Activated CD8-positive, alpha-beta memory T cell treated with anti-CD3 and anti-CD28 coated beads for 36 hours (primary cell): Measurements from ENCODE around the gene PCIF1. TPM values are rescaled to one million over a fixed set of nuclear protein-coding genes. Genes with fewer than 3 reads are reported as not detected.
"Not testable (repeated sequence)": the region's sequence is repeated elsewhere in the genome, so short reads cannot be mapped to it uniquely, and the experiment has no call there.

ENCODE experiments used
- CTCF ChIA-PET: fragments of 350-600 bp; sonication (Branson Sonifier 250); formaldehyde crosslinking; loops from one replicate; lab custom pipeline; 2021; ENCODE audit warnings: antibody characterized with exemption; lab: Charles Lee
- POLR2A ChIA-PET: fragments of 350-600 bp; sonication (Branson Sonifier 250); formaldehyde crosslinking; loops from one replicate; lab custom pipeline; 2021; ENCODE audit warnings: antibody characterized with exemption; lab: Charles Lee
- total RNA-seq, 2 experiments: library from RNA; stranded (reverse); gene quantifications; one replicate each; pipeline ENCODE4 v1.2.3, GENCODE V29; 2021

Gene PCIF1
- total RNA-seq, 2 experiments from 2014 or later, result 26.1 to 27.8 TPM

DNA sequence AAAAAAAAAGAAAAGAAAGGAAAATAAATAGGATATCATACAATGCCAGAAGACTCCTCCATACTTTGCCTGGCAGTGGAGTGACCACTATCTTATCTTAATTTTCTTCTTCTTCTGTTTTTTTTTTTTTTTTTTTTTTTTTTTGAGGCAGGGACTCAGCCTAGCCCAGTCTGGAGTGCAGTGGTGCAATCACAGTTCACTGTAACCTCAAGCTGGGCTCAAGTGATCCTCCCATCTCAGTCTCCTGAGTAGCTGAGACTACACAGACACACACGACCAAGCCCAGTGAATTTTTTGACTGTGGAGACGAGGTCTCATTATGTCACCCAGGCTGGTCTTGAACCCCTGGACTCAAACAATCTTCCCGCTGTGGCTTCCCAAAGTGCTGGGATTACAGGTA lies 57.1 kb downstream of the PCIF1 start:
- ChIA-PET CTCF (no interaction called here), POLR2A (no interaction called here)

DNA sequence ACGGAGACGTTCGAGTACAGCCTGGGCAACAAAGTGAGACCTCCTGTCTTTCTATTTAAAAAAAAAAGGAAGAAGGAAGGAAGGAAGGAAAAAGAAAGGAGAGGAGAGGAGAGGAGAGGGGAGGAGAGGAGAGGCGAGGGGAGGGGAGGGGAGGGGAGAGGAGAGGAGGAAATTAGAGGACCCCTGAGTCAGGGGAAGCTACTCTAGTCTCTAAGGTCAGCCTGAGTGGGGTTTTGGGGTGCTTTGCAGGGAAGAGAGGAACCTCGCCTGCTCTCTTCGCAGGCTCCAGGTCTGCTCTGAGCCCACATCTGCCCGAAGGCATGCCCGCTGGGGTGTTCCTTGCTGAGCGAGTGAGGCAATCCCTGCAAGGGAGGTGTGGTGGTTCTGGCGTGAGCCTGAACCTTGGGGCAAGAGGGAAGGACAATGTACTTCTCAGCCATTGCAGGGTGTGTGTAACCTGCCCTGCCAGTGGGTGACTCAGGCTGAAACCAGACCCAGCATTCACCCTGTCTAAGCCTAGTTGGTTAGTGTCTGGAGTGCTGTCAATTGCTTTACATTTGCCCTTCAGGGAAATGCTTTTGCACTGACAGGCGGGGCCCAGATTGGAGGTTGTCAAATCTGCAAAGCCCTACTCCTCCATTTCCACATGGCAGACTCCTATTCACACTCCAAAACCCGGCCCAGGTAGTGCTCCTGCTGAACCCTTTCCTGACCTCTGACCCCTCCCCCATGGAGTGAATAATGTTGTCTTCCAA lies 58.9 kb downstream of the PCIF1 start:
- ChIA-PET POLR2A (no interaction called here), CTCF (no interaction called here)

DNA sequence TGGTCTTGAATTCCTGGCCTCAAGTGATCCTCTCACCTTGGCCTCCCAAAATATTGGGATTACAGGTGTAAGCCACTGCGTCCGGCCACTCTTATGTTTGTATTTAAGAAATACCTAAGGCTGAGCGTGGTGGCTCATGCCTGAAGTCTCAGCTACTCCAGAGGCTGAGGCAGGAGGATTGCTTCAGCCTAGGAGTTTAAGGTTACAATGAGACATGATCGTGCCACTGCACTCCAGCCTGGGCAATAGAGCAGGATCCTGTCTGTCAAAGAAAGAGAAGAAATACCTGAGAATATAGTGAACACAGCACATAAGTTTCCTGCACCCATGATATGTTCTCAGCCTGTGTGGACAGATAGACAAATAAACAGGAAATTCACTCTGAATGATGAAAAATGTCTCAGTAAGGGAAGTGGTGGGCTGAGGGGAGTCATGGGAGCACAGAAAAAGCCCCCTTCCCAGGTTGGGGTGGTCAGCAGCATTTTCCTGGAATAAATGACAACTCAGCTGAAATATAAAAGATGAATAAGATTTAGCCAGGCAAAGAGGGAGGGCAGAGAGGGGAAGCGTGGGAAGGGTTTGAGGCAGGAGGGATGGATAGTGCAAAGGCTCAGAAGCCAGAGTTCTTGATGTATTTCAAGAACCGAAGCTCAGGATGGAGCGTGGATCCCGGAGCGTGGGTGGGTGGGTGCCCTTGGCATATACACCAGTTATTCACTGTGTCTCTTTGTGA lies 60.4 kb downstream of the PCIF1 start:
- POLR2A ChIA-PET, result no interaction called here
- CTCF ChIA-PET, result no interaction called here

DNA sequence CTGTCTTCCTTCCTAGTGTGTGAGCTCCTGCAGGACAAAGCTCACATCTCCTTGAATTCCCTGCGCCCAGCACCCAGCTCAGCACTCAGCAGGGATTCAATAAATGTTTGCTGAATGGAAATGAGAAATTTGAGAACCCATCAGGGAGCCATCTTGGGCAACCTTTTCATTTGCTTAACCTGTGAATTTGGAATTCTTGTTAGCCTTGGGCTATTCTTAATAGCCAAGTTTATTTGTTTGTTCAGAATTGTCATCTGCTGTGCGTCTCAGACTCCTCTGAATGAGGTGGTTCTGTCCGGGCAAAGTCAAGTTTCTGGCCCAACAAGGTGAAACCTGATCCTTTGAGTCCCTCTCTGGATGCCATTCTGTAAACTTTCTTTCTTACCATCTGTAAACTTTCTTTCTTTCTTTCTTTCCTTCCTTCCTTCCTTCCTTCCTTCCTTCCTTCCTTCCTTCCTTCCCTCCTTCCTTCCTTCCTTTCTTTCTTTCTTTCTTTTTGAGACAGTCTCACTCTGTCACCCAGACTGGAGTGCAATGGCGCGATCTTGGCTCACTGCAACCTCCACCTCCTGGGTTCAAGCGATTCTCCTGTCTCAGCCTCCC lies 61.1 kb downstream of the PCIF1 start:
- CTCF ChIA-PET, result interaction anchor here (1.9 kb wide), 1 partner anchor 8 kb away, joined by 7 read pairs; no protein-coding TSS in a partner anchor
- POLR2A ChIA-PET, result not testable (repeated sequence)

DNA sequence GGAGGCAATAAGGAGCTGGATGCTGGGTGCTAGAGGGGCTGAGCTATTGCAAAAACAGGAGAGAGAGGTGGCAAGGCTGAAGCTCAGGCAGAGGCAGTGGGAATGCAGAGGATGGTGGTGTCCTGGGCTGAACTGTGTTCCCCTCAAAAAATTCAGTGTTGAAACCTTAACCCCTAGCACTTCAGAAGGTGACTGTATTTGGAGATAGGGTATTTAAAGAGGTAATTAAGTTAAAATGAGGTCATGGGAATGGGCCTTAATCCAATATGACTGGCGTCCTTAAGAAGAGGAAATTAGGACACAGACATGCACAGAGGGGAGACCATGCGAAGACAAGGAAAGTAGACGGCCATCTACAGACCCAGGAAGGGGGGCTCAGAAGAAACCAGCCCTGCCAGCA lies 62.7 kb downstream of the PCIF1 start:
- POLR2A ChIA-PET, result no interaction called here
- CTCF ChIA-PET, result interaction anchor here (1.4 to 1.9 kb wide), 2 partner anchors 10 to 16 kb away, joined by 5 to 7 read pairs; no protein-coding TSS in a partner anchor

Other genes with a start within 250 kb of the PCIF1 start
- not detected for gene WFDC13, start 232.6 kb upstream of the PCIF1 start, total RNA-seq
- not detected for gene WFDC10B, start 229.7 kb upstream of the PCIF1 start, total RNA-seq
- gene SPINT4, start 212.3 kb upstream of the PCIF1 start, total RNA-seq, result not detected
- not detected for gene WFDC3, start 142.8 kb upstream of the PCIF1 start, total RNA-seq
- gene DNTTIP1, start 142.7 kb upstream of the PCIF1 start, total RNA-seq, result 10 to 100 TPM; 32.4 to 33.5 TPM
- gene UBE2C, start 122.0 kb upstream of the PCIF1 start, total RNA-seq, result 100 to 1,000 TPM; 137 to 140 TPM
- not detected for gene TNNC2, start 107.4 kb upstream of the PCIF1 start, total RNA-seq
- 1 to 10 TPM; 1.6 TPM for gene SNX21, start 100.9 kb upstream of the PCIF1 start, total RNA-seq
- gene ACOT8, start 77.3 kb upstream of the PCIF1 start, total RNA-seq, result 10 to 100 TPM; 24.0 TPM
- gene ZSWIM3, start 77.1 kb upstream of the PCIF1 start, total RNA-seq, result 1 to 10 TPM; 4.5 to 5.2 TPM
- gene ZSWIM1, start 53.5 kb upstream of the PCIF1 start, total RNA-seq, result 1 to 10 TPM; 9.3 to 9.7 TPM
- gene SPATA25, start 47.1 kb upstream of the PCIF1 start, total RNA-seq, result 1 to 10 TPM; 1.7 to 2.1 TPM
- 1 to 10 TPM; 2.8 to 2.9 TPM for gene NEURL2, start 43.5 kb upstream of the PCIF1 start, total RNA-seq
- 10 to 100 TPM; 71.3 to 75.7 TPM for gene CTSA, start 43.3 kb upstream of the PCIF1 start, total RNA-seq
- 1 to 10 TPM; 5.1 to 5.3 TPM for gene PLTP, start 22.5 kb upstream of the PCIF1 start, total RNA-seq
- 10 to 100 TPM; 30.3 to 30.4 TPM for gene ZNF335, start 37.5 kb downstream of the PCIF1 start, total RNA-seq
- gene MMP9, start 74.2 kb downstream of the PCIF1 start, total RNA-seq, result not detected
- gene SLC12A5, start 94.5 kb downstream of the PCIF1 start, total RNA-seq, result not detected
- 10 to 100 TPM; 27.2 to 31.6 TPM for gene NCOA5, start 155.3 kb downstream of the PCIF1 start, total RNA-seq
- 1 to 10 TPM; 3.0 to 3.3 TPM for gene CD40, start 183.6 kb downstream of the PCIF1 start, total RNA-seq